GM23338 (cell line): ENCODE results near the gene C16orf87. TPM values are rescaled to one million over a fixed set of nuclear protein-coding genes. Genes with fewer than 3 reads are reported as not detected.

Experiments used
- ATAC-seq: fragments of 200-7000 bp; cut with Tn5 transposase; 3 replicates; pipeline ENCODE4 v1.9.1; 2020
- DNase-seq: peaks from one replicate; pipeline ENCODE4 v3.0.0-alpha.2; 2015; ENCODE audit warnings: low spot score
- H2AFZ ChIP-seq: fragments of 200-600 bp; sonication (generic); 2 replicates; pipeline ENCODE4 v1.8.0; 2016; ENCODE audit warnings: antibody characterized with exemption, mild to moderate bottlenecking, moderate library complexity
- H3F3A ChIP-seq: fragments of 200-600 bp; sonication (generic); replicated peaks from 2 replicates; pipeline ENCODE4 v1.8.0; 2017; ENCODE audit warnings: antibody characterized with exemption, mixed run types, low read depth
- H3K27ac ChIP-seq: fragments of 200-600 bp; sonication (generic); 2 replicates; pipeline ENCODE4 v1.6.1; 2016; ENCODE audit warnings: low read depth
- H3K27me3 ChIP-seq: fragments of 200-600 bp; sonication (generic); 2 replicates; pipeline ENCODE4 v1.8.0; 2016; ENCODE audit warnings: mild to moderate bottlenecking, mixed run types, moderate library complexity; ENCODE audit not compliant: insufficient read depth
- H3K36me3 ChIP-seq: fragments of 200-600 bp; sonication (generic); 2 replicates; pipeline ENCODE4 v1.8.0; 2016; ENCODE audit warnings: mild to moderate bottlenecking; ENCODE audit not compliant: insufficient read depth
- H3K4me1 ChIP-seq: fragments of 200-600 bp; sonication (generic); 2 replicates; pipeline ENCODE4 v1.8.0; 2016; ENCODE audit warnings: mild to moderate bottlenecking, moderate library complexity; ENCODE audit not compliant: insufficient read depth
- H3K4me2 ChIP-seq: fragments of 200-600 bp; sonication (generic); 2 replicates; pipeline ENCODE4 v1.7.1; 2017; ENCODE audit warnings: mixed run types
- H3K4me3 ChIP-seq: fragments of 200-600 bp; sonication (generic); 2 replicates; pipeline ENCODE4 v1.6.1; 2016; ENCODE audit warnings: mixed run types
- H3K79me2 ChIP-seq: fragments of 200-600 bp; sonication (generic); replicated peaks from 2 replicates; pipeline ENCODE4 v1.8.0; 2017; ENCODE audit warnings: mild to moderate bottlenecking; ENCODE audit not compliant: insufficient read depth
- H3K9me2 ChIP-seq: fragments of 200-600 bp; sonication (generic); 2 replicates; pipeline ENCODE4 v1.8.0; 2017; ENCODE audit not compliant: insufficient read depth
- H4K20me1 ChIP-seq: fragments of 200-600 bp; sonication (generic); replicated peaks from 2 replicates; pipeline ENCODE4 v1.8.0; 2017; ENCODE audit warnings: mild to moderate bottlenecking; ENCODE audit not compliant: insufficient read depth
- H3K27ac Mint-ChIP-seq: 2 replicates; pipeline ENCODE4 v1.8.0; 2020; ENCODE audit warnings: inconsistent platforms, mild to moderate bottlenecking, moderate library complexity, mixed read lengths
- H3K27me3 Mint-ChIP-seq: 3 replicates; pipeline ENCODE4 v1.8.0; 2022; ENCODE audit warnings: low read depth, mild to moderate bottlenecking, moderate library complexity, mixed read lengths, inconsistent platforms; ENCODE audit not compliant: insufficient read depth, poor library complexity
- H3K36me3 Mint-ChIP-seq: 3 replicates; pipeline ENCODE4 v1.8.0; 2021; ENCODE audit warnings: low read depth, mild to moderate bottlenecking, inconsistent platforms, moderate library complexity, mixed read lengths
- H3K4me1 Mint-ChIP-seq: 3 replicates; pipeline ENCODE4 v1.8.0; 2020; ENCODE audit warnings: mild to moderate bottlenecking, inconsistent platforms, mixed read lengths
- H3K4me3 Mint-ChIP-seq: 3 replicates; pipeline ENCODE4 v1.8.0; 2021; ENCODE audit warnings: moderate library complexity, mild to moderate bottlenecking, inconsistent platforms, mixed read lengths
- H3K9me3 Mint-ChIP-seq: 3 replicates; pipeline ENCODE4 v1.8.0; 2020; ENCODE audit warnings: moderate library complexity, mild to moderate bottlenecking, inconsistent platforms, mixed read lengths
- CREB1 ChIP-seq: fragments of 250-450 bp; sonication (Bioruptor Pico); IDR thresholded peaks from 2 replicates; pipeline ENCODE4 v1.5.0; 2020; ENCODE audit warnings: low read depth, mild to moderate bottlenecking, moderate library complexity
- ETS1 ChIP-seq: IDR thresholded peaks from 2 replicates; pipeline ENCODE4 v1.6.1; 2016; ENCODE audit warnings: antibody characterized with exemption
- EZH2 ChIP-seq: fragments of 200-600 bp; sonication (generic); IDR thresholded peaks from one replicate; pipeline ENCODE4 v1.8.0; 2017; ENCODE audit warnings: antibody characterized with exemption, mild to moderate bottlenecking, low read depth; ENCODE audit not compliant: unreplicated experiment
- EZH2phosphoT487 ChIP-seq: fragments of 200-600 bp; sonication (generic); IDR thresholded peaks from one replicate; pipeline ENCODE4 v1.8.1; 2018; ENCODE audit warnings: antibody characterized with exemption; ENCODE audit not compliant: unreplicated experiment
- JUNB ChIP-seq: IDR thresholded peaks from one replicate; pipeline ENCODE4 v1.6.1; 2016; ENCODE audit warnings: antibody characterized with exemption; ENCODE audit not compliant: unreplicated experiment
- NANOG ChIP-seq: IDR thresholded peaks from 2 replicates; pipeline ENCODE4 v1.6.1; 2016; ENCODE audit warnings: antibody characterized with exemption, borderline replicate concordance
- POLR2AphosphoS5 ChIP-seq: IDR thresholded peaks from 2 replicates; pipeline ENCODE4 v1.6.1; 2016; ENCODE audit warnings: antibody characterized with exemption, low read depth
- REST ChIP-seq: IDR thresholded peaks from one replicate; pipeline ENCODE4 v1.6.1; 2018; ENCODE audit warnings: antibody characterized with exemption; ENCODE audit not compliant: unreplicated experiment
- STAT1 ChIP-seq: IDR thresholded peaks from one replicate; pipeline ENCODE4 v1.6.1; 2016; ENCODE audit warnings: antibody characterized with exemption; ENCODE audit not compliant: unreplicated experiment
- ZNF114 ChIP-seq: fragments of 250-450 bp; sonication (Bioruptor Pico); IDR thresholded peaks from 2 replicates; pipeline ENCODE4 v1.5.0; 2020; ENCODE audit warnings: mild to moderate bottlenecking, moderate library complexity
- ZNF331 ChIP-seq: fragments of 250-450 bp; sonication (Bioruptor Pico); IDR thresholded peaks from 2 replicates; pipeline ENCODE4 v1.5.0; 2020; ENCODE audit warnings: low read depth, mild to moderate bottlenecking, moderate library complexity
- ZNF462 ChIP-seq: fragments of 250-450 bp; sonication (Bioruptor Pico); IDR thresholded peaks from 2 replicates; pipeline ENCODE4 v1.5.0; 2020; ENCODE audit warnings: mild to moderate bottlenecking, moderate library complexity
- polyA plus RNA-seq: library from polyadenylated mRNA; unstranded; fragments of >200 nt; fragmentation: Nextera tagmentation; extraction: Ambion mirVana; gene quantifications from 2 replicates; pipeline ENCODE4 v1.2.1, GENCODE V29; 2016
- total RNA-seq: library from RNA; depleted of rRNA; stranded (reverse); fragments of >200 nt; shearing (Covaris generic); gene quantifications from 2 replicates; pipeline ENCODE4 v1.2.3, GENCODE V29; 2014
- TF ChIP-seq, protein P1 (sequence below), 2 experiments: fragments of 200-600 bp in 1 of 2; sonication (generic) in 1 of 2; conservative IDR thresholded peaks; 2 replicates each; pipeline versions ENCODE4 v1.5.1 to v1.6.1; 2016 to 2017; ENCODE audit warnings: antibody characterized with exemption in 2 of 2, low read depth in 2 of 2, mild to moderate bottlenecking in 2 of 2, moderate library complexity in 1 of 2

The C16orf87 gene
- total and polyA plus RNA-seq, 2 experiments from 2014 or later = 23.4 to 46.0 TPM

DNA sequence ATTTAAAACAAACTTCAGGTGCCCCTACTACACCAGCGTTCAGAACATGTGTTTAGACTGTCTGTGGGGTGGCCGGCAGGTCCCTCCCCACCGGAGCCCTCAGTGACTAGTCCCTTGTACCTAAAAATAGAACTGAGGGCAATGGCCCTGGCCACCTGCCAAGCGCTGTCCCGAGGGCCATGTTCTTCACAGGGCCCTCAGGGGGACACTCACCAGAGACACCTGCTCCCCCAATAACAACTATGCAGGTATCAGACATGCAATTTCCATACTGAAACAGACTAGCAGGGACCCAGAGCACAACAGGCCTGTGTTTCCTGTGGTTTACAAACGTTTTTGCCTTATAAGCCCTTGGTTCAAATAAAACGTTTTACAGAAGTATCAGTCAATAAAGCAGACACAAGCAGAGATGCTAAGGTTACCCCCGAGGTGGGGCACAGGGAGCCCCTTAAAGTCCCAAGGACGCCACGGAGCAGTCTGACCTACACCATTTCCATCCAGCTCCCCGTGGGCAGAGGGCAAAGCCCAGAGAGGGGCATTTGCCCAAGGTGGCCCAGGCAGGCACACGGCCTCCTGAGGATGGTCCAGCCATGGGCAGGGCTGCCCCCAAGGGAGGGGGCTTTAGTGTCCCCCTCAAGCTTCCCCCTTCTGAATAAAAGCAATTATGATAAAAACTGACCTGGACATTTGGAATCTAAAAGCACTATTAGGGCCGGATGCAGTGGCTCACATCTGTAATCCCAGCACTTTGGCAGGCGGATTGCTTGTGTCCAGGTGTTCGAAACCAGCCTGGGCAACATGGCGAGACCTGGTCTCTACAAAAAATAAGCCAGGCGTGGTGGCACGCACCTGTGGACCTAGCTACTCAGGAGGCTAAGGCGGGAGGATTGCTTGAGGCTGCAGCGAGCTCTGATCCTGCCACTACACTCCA lies 81.9 kb downstream of the C16orf87 start:
- Histone ChIP-seq H4K20me1 (no peaks in the 10 kb centered on the region), H3K9me2 (peaks cover 8% of the 10 kb centered on the region; the same call in 1 of the 2 replicates), H3K79me2 (no peaks in the 10 kb centered on the region), H3K4me1 (peaks cover 5% of the 10 kb centered on the region; the same call in 1 of the 2 replicates), H3F3A (no peaks in the 10 kb centered on the region), H3K27ac (peak overlapping the region; percentile 79; the same call in 1 of the 2 replicates), H3K4me3 (no peak overlapping the region), H3K36me3 (no peaks in the 10 kb centered on the region), H3K4me2 (0 out of 2 replicates have a peak overlapping the region, but pooled peaks have one; percentile 5), H3K27me3 (no peaks in the 10 kb centered on the region), H2AFZ (no peak overlapping the region; the same call in 1 of the 2 replicates)
- no peak for TF ChIP-seq STAT1
- TF ChIP-seq, protein P1, sequence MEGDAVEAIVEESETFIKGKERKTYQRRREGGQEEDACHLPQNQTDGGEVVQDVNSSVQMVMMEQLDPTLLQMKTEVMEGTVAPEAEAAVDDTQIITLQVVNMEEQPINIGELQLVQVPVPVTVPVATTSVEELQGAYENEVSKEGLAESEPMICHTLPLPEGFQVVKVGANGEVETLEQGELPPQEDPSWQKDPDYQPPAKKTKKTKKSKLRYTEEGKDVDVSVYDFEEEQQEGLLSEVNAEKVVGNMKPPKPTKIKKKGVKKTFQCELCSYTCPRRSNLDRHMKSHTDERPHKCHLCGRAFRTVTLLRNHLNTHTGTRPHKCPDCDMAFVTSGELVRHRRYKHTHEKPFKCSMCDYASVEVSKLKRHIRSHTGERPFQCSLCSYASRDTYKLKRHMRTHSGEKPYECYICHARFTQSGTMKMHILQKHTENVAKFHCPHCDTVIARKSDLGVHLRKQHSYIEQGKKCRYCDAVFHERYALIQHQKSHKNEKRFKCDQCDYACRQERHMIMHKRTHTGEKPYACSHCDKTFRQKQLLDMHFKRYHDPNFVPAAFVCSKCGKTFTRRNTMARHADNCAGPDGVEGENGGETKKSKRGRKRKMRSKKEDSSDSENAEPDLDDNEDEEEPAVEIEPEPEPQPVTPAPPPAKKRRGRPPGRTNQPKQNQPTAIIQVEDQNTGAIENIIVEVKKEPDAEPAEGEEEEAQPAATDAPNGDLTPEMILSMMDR (conservative IDR thresholded peaks at IDR 0.05; ENCODE audit: low read depth in 2 of 2) = no peak
- TF ChIP-seq ZNF331 (CRISPR knock-in tag) = no peak
- no peak for TF ChIP-seq CREB1 (CRISPR knock-in tag)
- TF ChIP-seq EZH2 = no peak
- no peak for TF ChIP-seq ZNF462
- no peak for TF ChIP-seq NANOG
- TF ChIP-seq JUNB = no peak
- no peak for TF ChIP-seq ZNF114 (CRISPR knock-in tag)
- TF ChIP-seq POLR2AphosphoS5 = no peak
- no peak for TF ChIP-seq REST
- TF ChIP-seq EZH2phosphoT487 = no peak
- TF ChIP-seq ETS1 = no peak
- H3K4me3 Mint-ChIP-seq = no peak overlapping the region
- H3K36me3 Mint-ChIP-seq = no peaks in the 10 kb centered on the region; the same call in 2 of the 3 replicates
- no peaks in the 10 kb centered on the region; the same call in 2 of the 3 replicates for H3K9me3 Mint-ChIP-seq
- ATAC-seq (no peak), DNase-seq (no peak)
- H3K27me3 Mint-ChIP-seq = peaks cover 9% of the 10 kb centered on the region
- no peak overlapping the region for H3K27ac Mint-ChIP-seq
- peaks cover 24% of the 10 kb centered on the region for H3K4me1 Mint-ChIP-seq
